RKO (cell line): ENCODE results near the gene TMPRSS12.
"Not testable (repeated sequence)": the region's sequence is repeated elsewhere in the genome, so short reads cannot be mapped to it uniquely, and the experiment has no call there.

Source experiments
- DNase-seq: peaks from one replicate; pipeline ENCODE4 v3.0.0-alpha.2; 2016; ENCODE audit warnings: low spot score

Gene TMPRSS12, protein sequence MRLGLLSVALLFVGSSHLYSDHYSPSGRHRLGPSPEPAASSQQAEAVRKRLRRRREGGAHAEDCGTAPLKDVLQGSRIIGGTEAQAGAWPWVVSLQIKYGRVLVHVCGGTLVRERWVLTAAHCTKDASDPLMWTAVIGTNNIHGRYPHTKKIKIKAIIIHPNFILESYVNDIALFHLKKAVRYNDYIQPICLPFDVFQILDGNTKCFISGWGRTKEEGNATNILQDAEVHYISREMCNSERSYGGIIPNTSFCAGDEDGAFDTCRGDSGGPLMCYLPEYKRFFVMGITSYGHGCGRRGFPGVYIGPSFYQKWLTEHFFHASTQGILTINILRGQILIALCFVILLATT

GRCh38 chr12:50842637-50843493 is at the start of gene TMPRSS12:
Gene TMPRSS12 (plus strand): TSS chr12:50842926. CDS start chr12:50842965, 39 bp downstream.
- DNase-seq, result no peak

DNA sequence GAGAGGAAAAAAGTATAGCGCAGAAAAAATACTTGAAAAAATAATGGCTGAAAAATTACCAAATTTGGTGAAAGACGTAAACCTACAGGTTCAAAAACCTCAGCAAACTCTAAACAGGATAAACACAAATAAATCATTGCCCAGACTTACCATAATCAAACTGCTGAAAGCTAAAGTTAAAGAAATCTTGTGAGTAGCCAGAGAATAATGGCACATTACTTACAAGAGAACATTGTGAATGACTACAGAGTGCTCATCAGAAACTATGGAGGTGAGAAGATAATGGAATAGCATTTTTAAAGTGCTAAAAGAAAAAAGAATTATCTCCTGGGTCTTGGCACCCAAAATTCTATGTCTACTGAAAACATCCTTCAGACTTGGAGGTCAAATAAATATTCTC is 42.8 kb upstream of the TMPRSS12 start:
- peak; percentile 21 for DNase-seq

DNA sequence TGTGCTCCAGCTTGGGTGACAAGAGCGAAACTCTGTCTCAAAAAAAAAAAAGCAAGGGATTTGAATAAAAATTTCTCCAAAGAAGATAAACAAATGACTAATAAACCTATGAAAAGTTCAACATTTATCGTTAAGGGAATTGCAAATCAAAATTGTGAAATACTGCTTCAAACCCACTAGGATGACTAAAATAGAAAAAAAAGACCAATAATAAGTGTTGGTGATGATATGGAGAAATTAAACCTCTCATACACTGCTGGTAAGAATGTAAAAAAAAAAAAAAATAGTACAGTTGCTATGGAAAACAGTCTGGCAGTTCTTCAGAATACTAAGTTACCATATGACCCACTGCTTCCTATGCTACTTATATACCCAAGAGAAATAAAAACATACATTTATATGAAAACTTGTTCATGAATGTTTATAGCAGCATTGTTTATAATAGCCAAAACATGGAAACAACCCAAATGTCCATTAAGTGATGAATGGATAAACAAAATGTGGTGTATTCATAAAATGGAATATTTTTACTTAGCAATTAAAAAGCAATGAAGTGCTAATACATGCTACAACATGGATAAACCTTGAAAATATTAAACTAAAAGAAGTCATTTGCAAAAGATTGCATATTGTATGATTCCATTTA is 39.4 kb upstream of the TMPRSS12 start:
- DNase-seq, result no peak

DNA sequence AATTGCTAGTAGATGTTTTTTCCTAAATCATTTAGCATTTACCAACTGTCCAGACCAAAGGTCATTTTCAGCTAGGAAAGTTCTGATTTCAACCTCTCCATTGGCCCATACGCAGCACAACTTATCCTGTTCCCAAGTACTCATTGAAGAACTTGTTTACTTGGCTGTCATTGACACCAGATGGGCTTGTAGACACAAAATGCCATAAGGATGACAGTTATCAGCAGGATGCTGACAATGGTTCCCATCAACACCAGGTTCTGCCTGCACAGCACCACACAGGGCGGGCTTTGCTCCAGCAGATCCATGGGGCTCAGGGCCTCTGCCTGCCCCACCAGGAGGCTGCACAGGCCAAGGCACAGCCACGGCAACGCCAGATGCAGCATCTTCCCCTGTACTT is 36.5 kb upstream of the TMPRSS12 start:
- DNase-seq, result no peak

DNA sequence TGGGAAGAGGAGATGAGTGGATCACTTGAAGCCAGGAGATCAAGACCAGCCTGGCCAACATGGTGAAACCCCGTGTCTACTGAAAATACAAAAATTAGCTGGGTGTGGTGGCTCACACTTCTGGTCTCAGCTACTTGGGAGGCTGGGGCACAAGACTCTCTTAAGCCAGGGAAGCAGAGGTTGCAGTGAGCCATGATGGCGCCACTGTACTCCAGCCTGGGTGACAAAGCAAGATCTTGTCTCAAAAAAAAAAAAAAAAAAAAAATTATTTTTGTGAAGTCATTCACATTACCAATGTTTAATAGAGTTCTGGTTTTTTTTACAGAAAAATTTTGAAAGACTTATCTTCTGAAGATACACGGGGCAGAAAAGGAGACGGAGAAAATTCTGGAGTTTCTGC is 33.6 kb upstream of the TMPRSS12 start:
- DNase-seq, result not testable (repeated sequence)

DNA sequence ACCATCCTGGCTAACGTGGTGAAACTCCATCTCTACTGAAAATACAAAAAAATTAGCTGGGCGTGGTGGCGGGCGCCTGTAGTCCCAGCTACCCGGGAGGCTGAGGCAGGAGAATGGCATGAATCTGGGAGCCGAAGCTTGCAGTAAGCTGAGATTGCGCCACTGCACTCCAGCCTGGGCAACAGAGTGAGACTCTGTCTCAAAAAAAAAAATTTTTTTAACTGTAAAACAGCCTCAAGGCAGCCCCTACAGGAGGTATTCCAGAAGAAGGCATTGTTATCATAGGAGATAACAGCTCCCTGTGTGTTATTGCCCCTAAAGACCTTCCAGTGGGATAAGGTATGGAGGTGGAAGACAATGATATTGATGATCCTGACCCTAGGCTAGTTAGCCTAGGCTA is 27.8 kb upstream of the TMPRSS12 start:
- not testable (repeated sequence) for DNase-seq

GRCh38 chr12:50820177-50820576 is 22.5 kb upstream of the TMPRSS12 start:
- no peak for DNase-seq

GRCh38 chr12:50822082-50822481 is 20.6 kb upstream of the TMPRSS12 start:
- DNase-seq, result no peak

GRCh38 chr12:50823724-50824123 is 19.0 kb upstream of the TMPRSS12 start:
- not testable (repeated sequence) for DNase-seq

DNA sequence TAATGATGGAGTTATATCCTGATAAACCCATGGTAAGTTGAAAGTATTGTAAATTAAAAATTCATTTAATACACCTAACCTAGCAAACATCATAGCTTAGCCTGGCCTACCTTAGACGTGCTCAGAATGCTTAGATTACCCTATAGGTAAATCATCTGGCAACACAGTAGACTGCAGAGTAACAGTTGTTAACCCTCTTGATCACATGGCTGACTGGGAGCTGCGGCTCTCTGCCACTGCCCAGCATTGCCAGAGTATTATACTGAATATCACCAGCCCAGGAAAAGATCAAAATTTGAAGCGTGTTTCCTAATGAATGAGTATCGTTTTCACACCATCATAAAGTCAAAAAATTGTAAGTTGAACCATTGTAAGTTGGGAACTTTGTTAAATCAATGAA is 17.8 kb upstream of the TMPRSS12 start:
- no peak for DNase-seq

DNA sequence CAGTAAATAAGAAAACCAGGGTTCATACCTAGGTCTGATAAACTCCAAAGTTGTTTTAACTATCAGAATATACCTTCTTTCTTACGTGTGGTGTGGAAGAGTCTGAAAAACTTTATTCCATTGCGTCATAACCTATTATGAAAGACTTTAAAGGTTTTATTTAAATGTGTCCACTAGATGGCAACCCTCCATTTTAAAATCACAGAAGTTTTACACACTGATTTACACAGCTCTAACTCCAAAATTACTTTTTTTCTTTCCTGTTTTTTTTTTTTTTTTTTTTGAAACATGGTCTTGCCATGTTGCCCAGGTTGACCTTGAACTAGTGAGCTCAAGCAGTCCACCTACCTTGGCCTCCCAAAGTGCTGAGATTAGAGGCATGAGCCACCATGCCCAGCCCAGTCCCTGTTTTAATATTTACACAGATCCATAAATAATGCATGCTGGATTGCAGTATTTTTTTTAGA is 17.3 kb upstream of the TMPRSS12 start:
- DNase-seq, result peak; percentile 82

DNA sequence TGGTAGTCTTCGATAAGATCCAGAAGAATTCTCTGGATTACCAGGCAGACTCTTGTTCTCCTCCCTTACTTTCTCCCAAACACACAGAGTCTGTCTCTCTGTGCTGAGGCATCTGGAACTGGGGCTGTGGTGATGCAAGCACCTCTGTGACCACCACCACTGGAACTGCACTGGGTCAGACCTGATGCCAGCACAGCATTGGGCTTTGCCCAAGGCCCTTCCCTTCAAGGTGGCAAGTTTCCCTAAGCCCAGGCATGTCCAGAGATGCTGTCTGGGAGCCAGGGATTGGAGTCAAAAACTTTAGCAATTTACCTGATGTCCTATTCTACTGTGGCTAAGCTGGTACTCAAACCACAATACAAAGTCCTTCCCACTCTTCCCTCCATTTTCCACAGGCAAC is 14.6 kb upstream of the TMPRSS12 start:
- DNase-seq, result no peak

GRCh38 chr12:50828886-50829285 is 13.8 kb upstream of the TMPRSS12 start:
- DNase-seq, result no peak

DNA sequence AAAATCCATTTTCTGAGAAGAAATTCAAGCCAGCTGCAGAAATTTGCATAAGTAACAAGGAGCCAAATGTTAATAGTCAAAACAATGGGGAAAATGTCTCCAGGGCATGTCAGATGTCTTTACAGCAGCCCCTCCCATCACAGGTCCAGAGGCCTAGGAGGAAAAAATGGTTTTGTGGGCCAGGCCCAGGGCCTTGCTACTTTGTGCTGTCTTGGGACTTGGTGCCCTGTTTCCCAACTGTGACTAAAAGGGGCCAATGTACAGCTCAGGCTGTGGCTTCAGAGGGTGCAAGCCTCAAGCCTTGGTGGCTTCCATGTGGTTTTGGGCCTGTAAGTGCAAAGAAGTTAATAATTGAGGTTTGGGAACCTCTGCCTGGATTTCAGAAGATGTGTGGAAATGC is 8.9 kb upstream of the TMPRSS12 start:
- not testable (repeated sequence) for DNase-seq

- no peak for DNase-seq
These were observed 3.7 kb upstream of the TMPRSS12 start for GRCh38 chr12:50839042-50839441.

GRCh38 chr12:50840809-50841487 is 1.8 kb upstream of the TMPRSS12 start:
- no peak for DNase-seq

DNA sequence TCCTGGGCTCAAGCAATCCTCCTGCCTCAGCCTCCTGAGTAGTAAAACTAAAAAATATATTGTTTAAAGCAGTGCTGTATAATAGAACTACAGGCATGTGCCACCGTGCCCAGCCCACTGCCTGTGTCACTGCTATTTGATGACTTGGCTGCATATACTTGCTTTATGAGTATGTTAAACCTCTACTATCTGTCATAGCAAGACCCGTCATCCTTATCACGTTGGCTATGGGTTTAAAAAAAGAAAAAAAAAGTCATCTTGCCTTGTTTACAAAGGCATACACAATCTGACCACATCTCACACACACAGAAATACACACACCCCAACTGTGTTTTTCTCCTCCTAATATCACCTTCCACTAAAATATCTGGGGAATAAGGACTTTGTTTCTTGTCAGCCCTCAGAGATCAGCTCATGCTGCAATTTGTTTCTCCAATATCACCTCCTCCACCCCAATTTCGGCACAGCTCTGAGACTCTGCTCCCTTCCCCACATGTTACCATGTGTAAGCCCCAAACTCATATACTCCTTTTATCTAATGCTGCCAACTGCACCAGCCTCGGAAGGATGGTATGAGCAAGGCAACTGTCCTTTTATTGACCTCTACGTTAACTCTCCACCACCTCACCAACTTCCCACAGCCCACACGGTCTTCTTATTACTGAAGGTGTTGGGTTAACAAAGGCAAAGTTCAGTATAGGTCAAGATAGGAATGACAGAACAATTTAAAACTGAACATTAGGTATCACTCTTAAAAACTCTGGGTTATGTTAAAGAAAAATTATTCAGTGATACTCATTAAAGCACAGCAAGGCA is 802 bp upstream of the TMPRSS12 start:
- DNase-seq, result no peak

- DNase-seq, result peak; percentile 23
These were observed 2.4 kb downstream of the TMPRSS12 start for GRCh38 chr12:50845021-50845647.

DNA sequence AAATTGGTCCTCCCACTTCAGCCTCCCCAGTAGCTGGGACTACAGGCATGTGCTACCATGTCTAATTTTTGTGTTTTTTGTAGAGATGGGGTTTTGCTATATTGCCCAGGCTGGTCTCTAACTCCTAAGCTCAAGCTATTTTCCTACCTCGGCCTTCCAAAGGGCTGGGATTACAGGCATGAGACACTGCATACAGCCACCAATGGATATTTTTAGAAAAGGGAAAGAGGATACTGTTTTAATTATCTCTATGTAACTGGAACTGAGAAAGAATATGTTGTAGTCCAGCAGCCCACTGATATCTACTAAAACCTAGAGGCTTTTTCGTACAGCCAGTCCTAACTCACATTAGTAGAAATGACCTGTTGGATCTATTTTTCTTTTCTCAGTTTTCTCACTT is 6.2 kb downstream of the TMPRSS12 start:
- no peak for DNase-seq

DNA sequence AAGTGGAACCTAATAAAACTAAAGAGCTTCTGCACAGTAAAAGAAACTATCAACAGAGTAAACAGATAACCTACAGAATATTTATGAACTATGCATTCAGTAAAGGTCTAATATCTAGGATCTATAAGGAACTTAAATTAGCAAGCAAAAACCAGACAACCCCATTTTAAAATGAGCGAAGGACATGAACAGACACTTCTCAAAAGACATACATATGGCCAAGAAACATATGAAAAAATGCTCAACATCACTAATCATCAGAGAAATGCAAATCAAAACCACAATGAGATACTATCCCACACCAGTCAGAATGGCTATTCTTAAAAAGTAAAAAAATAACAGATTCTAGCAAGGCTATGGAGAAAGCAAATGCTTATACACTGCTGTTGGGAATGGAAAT is 12.5 kb downstream of the TMPRSS12 start:
- not testable (repeated sequence) for DNase-seq

- not testable (repeated sequence) for DNase-seq
These were observed 13.0 kb downstream of the TMPRSS12 start for GRCh38 chr12:50855679-50856078.
